HepG2 (cell line): Measurements from ENCODE around the gene HSDL1. TPM values are rescaled to one million over a fixed set of nuclear protein-coding genes. Genes with fewer than 3 reads are reported as not detected.

ENCODE experiments used
- ATAC-seq: fragments of 200-7000 bp; cut with Tn5 transposase; 3 replicates; pipeline ENCODE4 v1.9.1; 2020; ENCODE audit warnings: mild to moderate bottlenecking, moderate library complexity
- BruUV-seq: library from RNA; stranded (reverse); fragments of 400-500 nt; replicated peaks from 2 replicates; lab custom pipeline; 2021; lab: Mats Ljungman, UMichigan
- CTCF ChIA-PET: fragments of 300-600 bp; formaldehyde crosslinking; extraction: SDS; loops from one replicate; lab custom pipeline; 2021; ENCODE audit warnings: low total read pairs, inconsistent platforms, low intra/inter-chr PET ratio; lab: Yijun Ruan, JAX
- POLR2A ChIA-PET: fragments of 350-600 bp; sonication (Branson Sonifier 250); formaldehyde crosslinking; loops from one replicate; lab custom pipeline; 2020; ENCODE audit warnings: antibody characterized with exemption, inconsistent platforms; lab: Yijun Ruan, JAX
- DNase-seq: peaks from one replicate; pipeline ENCODE4 v3.0.0-alpha.2; 2015; ENCODE audit warnings: low spot score
- FAIRE-seq: peaks from 3 replicates; lab custom pipeline; 2011; peaks lifted over from hg19 to GRCh38; lab: Jason Lieb, UNC
- H2AFZ ChIP-seq: one replicate; pipeline ENCODE4 v1.6.1; 2011; ENCODE audit warnings: low read length, inconsistent platforms
- H3K27ac ChIP-seq: fragments of 300-600 bp; 3 replicates; pipeline ENCODE4 v1.8.0; 2011; ENCODE audit warnings: mixed run types, mild to moderate bottlenecking, mixed read lengths, low read length, inconsistent platforms; ENCODE audit not compliant: insufficient read depth; ENCODE audit errors: extremely low read length
- H3K27me3 ChIP-seq, 2 experiments: fragments of 200-600 bp in 1 of 2; 2 replicates in 1 of 2; 3 replicates in 1 of 2; pipeline versions ENCODE4 v1.6.0 to v1.8.0; 2011; ENCODE audit warnings: low read length in 2 of 2, mild to moderate bottlenecking in 2 of 2, moderate library complexity in 2 of 2, inconsistent platforms in 1 of 2; ENCODE audit not compliant: insufficient read depth in 2 of 2, control insufficient read depth in 1 of 2
- H3K36me3 ChIP-seq, 2 experiments: fragments of 200-600 bp in 1 of 2; replicated peaks in 1 of 2; 2 replicates in 1 of 2; 3 replicates in 1 of 2; pipeline versions ENCODE4 v1.5.1 to v1.8.0; 2011; ENCODE audit warnings: low read length in 2 of 2, inconsistent platforms in 1 of 2; ENCODE audit not compliant: insufficient read depth in 2 of 2, control insufficient read depth in 1 of 2
- H3K4me1 ChIP-seq: 2 replicates; pipeline ENCODE4 v1.5.1; 2012; ENCODE audit warnings: low read length, inconsistent platforms; ENCODE audit not compliant: insufficient read depth
- H3K4me2 ChIP-seq: 2 replicates; pipeline ENCODE4 v1.6.0; 2011; ENCODE audit warnings: low read depth, low read length, inconsistent platforms
- H3K4me3 ChIP-seq, 3 experiments: fragments of 200-600 bp in 1 of 3; sonication (generic), shearing (Covaris generic) in 1 of 3; replicated peaks in 1 of 3; 2 replicates each; pipeline ENCODE4 v1.5.1; 2011 to 2016; ENCODE audit warnings: low read length in 3 of 3, inconsistent platforms in 2 of 3, low read depth in 2 of 3, mild to moderate bottlenecking in 2 of 3, control low read depth in 1 of 3, mixed read lengths in 1 of 3; ENCODE audit not compliant: insufficient read depth in 1 of 3
- H3K79me2 ChIP-seq: one replicate; pipeline ENCODE4 v1.6.1; 2011; ENCODE audit warnings: low read length, inconsistent platforms; ENCODE audit not compliant: insufficient read depth
- H3K9ac ChIP-seq: 2 replicates; pipeline ENCODE4 v1.6.0; 2011; ENCODE audit warnings: mild to moderate bottlenecking, low read depth, low read length, inconsistent platforms; ENCODE audit not compliant: insufficient read depth
- H3K9me3 ChIP-seq: 2 replicates; pipeline ENCODE4 v1.5.1; 2012; ENCODE audit warnings: mild to moderate bottlenecking, low read length
- H4K20me1 ChIP-seq: 2 replicates; pipeline ENCODE4 v1.6.0; 2011; ENCODE audit warnings: inconsistent platforms, mild to moderate bottlenecking, low read length, moderate library complexity; ENCODE audit not compliant: insufficient read depth
- DNMT3B ChIP-seq: conservative IDR thresholded peaks from 2 replicates; pipeline ENCODE4 v1.6.1; 2016; ENCODE audit warnings: missing biosample characterization, control low read depth
- DR1 ChIP-seq: sonication (generic); formaldehyde crosslinking; IDR thresholded peaks from 2 replicates; pipeline ENCODE4 v1.8.0; 2021; ENCODE audit warnings: mild to moderate bottlenecking, missing genetic modification reagents, inconsistent platforms
- HNF4A ChIP-seq: sonication (generic); formaldehyde crosslinking; IDR thresholded peaks from 2 replicates; pipeline ENCODE4 v1.4.0; 2020; ENCODE audit warnings: missing genetic modification reagents
- KLF11 ChIP-seq: IDR thresholded peaks from 2 replicates; pipeline ENCODE4 v1.6.1; 2016; ENCODE audit warnings: missing compliant biosample characterization
- NR2F6 ChIP-seq, 2 experiments: IDR thresholded peaks; 2 replicates each; pipeline ENCODE4 v1.6.1; 2016; ENCODE audit warnings: antibody characterized with exemption in 1 of 2, mild to moderate bottlenecking in 1 of 2
- POGZ ChIP-seq: sonication (generic); formaldehyde crosslinking; IDR thresholded peaks from 2 replicates; pipeline ENCODE4 v1.4.0; 2020; ENCODE audit warnings: mild to moderate bottlenecking, missing genetic modification reagents
- RELA ChIP-seq: sonication (generic); formaldehyde crosslinking; IDR thresholded peaks from 2 replicates; pipeline ENCODE4 v1.4.0; 2020; ENCODE audit warnings: missing genetic modification reagents
- SIX4 ChIP-seq: sonication (generic); formaldehyde crosslinking; IDR thresholded peaks from 2 replicates; pipeline ENCODE4 v1.4.0; 2020; ENCODE audit warnings: missing genetic modification reagents
- U2AF1 ChIP-seq: fragments of 200-400 bp; formaldehyde crosslinking; optimal IDR thresholded peaks from 2 replicates; pipeline ENCODE3; 2017; ENCODE audit warnings: mild to moderate bottlenecking, low read depth, low read length
- ZFAT ChIP-seq: sonication (generic); formaldehyde crosslinking; conservative IDR thresholded peaks from 2 replicates; pipeline ENCODE4 v1.8.1; 2023; ENCODE audit warnings: missing genetic modification reagents, inconsistent platforms
- ZMYM2 ChIP-seq: sonication (generic); formaldehyde crosslinking; IDR thresholded peaks from 2 replicates; pipeline ENCODE4 v1.8.0; 2022; ENCODE audit warnings: mild to moderate bottlenecking, missing genetic modification reagents
- ZNF232 ChIP-seq: sonication (generic); formaldehyde crosslinking; IDR thresholded peaks from 2 replicates; pipeline ENCODE4 v1.4.0; 2020; ENCODE audit warnings: missing genetic modification reagents, borderline replicate concordance
- ZNF256 ChIP-seq: sonication (generic); formaldehyde crosslinking; conservative IDR thresholded peaks from 2 replicates; pipeline ENCODE4 v1.4.0; 2020; ENCODE audit warnings: missing genetic modification reagents
- ZNF841 ChIP-seq: sonication (generic); formaldehyde crosslinking; IDR thresholded peaks from 2 replicates; pipeline ENCODE4 v1.8.1; 2023; ENCODE audit warnings: missing genetic modification reagents, borderline replicate concordance
- ZNF883 ChIP-seq: sonication (generic); formaldehyde crosslinking; IDR thresholded peaks from 2 replicates; pipeline ENCODE4 v1.5.1; 2020; ENCODE audit warnings: mild to moderate bottlenecking, missing genetic modification reagents; ENCODE audit errors: not compliant biosample characterization
- WGBS: methylation state at CpG from one replicate; pipeline ENCODE4 v1.1.6; 2017; ENCODE audit warnings: low lambda C conversion rate; 5-methylcytosine and 5-hydroxymethylcytosine counted together
- in situ Hi-C: cut with HindIII; loops from 2 replicates; pipeline ENCODE4 v1.10.0; 2017; ENCODE audit warnings: low pct_unique_long_range_greater_than_20kb; ENCODE audit not compliant: extremely low pct_ligation_motif_present
- intact Hi-C: fragments of 100-400 bp; cut with micrococcal nuclease; formaldehyde crosslinking; loops from one replicate; pipeline ENCODE4 v1.10.0; 2022; ENCODE audit not compliant: unreplicated experiment
- polyA plus RNA-seq, 8 experiments: library from polyadenylated mRNA; depleted of rRNA in 3 of 8; stranded (reverse) in 7 of 8; unstranded in 1 of 8; fragments of >200 nt; fragmentation: Illumina TruSeq in 4 of 8; extraction: Trizol in 4 of 8; gene quantifications; 2 replicates each; pipeline versions ENCODE4 v1.2.1 to v1.2.3, GENCODE V29; 2011 to 2016; ENCODE audit warnings: low read depth in 4 of 8, missing spikeins in 1 of 8, mixed read lengths in 1 of 8; ENCODE audit not compliant: insufficient read depth in 1 of 8
- total RNA-seq, 5 experiments: library from RNA; depleted of rRNA; stranded (reverse); fragments of >200 nt; fragmentation: Illumina TruSeq; extraction: Trizol; gene quantifications; 2 replicates each; pipeline ENCODE4 v1.2.3, GENCODE V29; 2016; ENCODE audit warnings: low read depth in 1 of 5
- TF ChIP-seq, protein P1 (sequence below): sonication (generic); formaldehyde crosslinking; IDR thresholded peaks from 2 replicates; pipeline ENCODE4 v1.4.0; 2020; ENCODE audit warnings: missing genetic modification reagents
- TF ChIP-seq, protein P2 (sequence below): sonication (generic); formaldehyde crosslinking; IDR thresholded peaks from 2 replicates; pipeline ENCODE4 v1.5.0; 2020; ENCODE audit warnings: missing genetic modification reagents, mild to moderate bottlenecking, borderline replicate concordance

Gene HSDL1
- total and polyA plus RNA-seq, 2 of the 13 experiments (the other 11 are each of a cell fraction or from before 2014, with no cell fraction given): 49.2 to 49.7 TPM

DNA sequence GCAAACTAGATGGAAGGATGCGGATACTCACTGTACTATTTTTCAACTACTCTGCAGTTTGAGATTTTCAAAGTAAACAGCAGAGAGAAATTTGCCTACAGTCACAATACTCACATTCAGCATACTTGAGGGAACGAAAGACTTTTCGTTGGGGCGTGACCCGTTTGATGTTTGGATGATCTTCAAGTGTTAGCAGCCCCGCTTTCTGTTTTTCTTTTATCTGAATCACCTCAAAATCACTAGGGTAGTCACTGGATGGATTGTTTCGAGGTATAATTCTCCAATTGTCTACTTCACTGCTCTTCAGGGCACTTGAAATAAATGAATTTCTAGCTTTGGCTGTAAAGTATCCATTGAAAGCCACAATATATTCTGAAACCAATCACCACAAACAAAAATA, 46.0 kb downstream of the HSDL1 start:
- BruUV-seq: no TSS peak

DNA sequence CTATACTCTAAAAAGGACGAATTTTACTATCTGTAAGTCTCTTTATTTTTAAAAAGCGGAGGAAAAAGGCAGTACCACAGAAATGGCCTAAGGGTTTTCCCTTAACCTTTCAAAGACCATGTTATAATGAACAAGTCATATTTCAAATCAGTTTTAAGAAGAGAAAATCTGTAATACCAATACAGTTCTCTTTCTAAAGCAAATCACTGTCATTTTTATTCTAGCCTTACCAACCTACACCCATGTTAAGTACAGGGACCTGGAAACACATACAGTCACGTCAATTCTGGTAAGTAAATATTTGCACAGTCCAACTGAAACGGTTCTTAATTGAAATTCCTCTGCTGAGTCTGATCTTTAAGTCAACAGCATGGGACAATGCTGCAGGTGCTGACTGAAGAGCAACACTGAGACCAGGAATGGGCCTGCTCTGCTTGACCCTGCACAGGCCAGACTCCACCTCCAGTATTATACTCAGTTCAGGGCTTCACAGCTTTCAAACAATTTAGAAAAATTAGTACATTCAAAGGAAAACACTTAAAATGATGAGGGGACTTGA, 48.5 kb downstream of the HSDL1 start:
- CTCF ChIA-PET: interaction anchor here (0.9 kb wide), 1 partner anchor 45 kb away, joined by 3 read pairs; no protein-coding TSS in a partner anchor
- H4K20me1 ChIP-seq: peaks cover 20% of the 10 kb centered on the region
- no peaks in the 10 kb centered on the region for H3K79me2 ChIP-seq
- no peak overlapping the region for H3K27ac ChIP-seq
- peaks cover 22 to 75% of the 10 kb centered on the region in 2 experiments for H3K36me3 ChIP-seq
- ATAC-seq (peak; percentile 100), DNase-seq (peak; percentile 95), FAIRE-seq (peak; percentile 97)
- no peaks in the 10 kb centered on the region for H3K27me3 ChIP-seq
- intact Hi-C loops (loop anchor here (1.0 kb wide), 2 partner anchors 45 to 49 kb away; partner anchors contain the start of genes DNAAF1 and HSDL1), in situ Hi-C loops (no loop called here)
- no peak overlapping the region for H3K4me2 ChIP-seq
- H3K9ac ChIP-seq: no peak overlapping the region
- H3K4me3 ChIP-seq: no peak overlapping the region
- H2AFZ ChIP-seq: no peak overlapping the region
- POLR2A ChIA-PET: interaction anchor here (2.0 kb wide), 1 partner anchor 41 kb away, joined by 4 read pairs; no protein-coding TSS in a partner anchor
- H3K4me1 ChIP-seq: peaks cover 19% of the 10 kb centered on the region
- BruUV-seq: no TSS peak
- WGBS: 48% methylated on average over 4 of the region's 4 CpGs
- H3K9me3 ChIP-seq: no peaks in the 10 kb centered on the region
- TF ChIP-seq HNF4A (CRISPR knock-in tag) (peak; percentile 51; the same call in 1 of the 2 replicates), ZNF232 (CRISPR knock-in tag) (no peak), U2AF1 (no peak), ZMYM2 (CRISPR knock-in tag) (peak; percentile 46; the same call in 1 of the 2 replicates), ZNF841 (CRISPR knock-in tag) (no peak), NR2F6 (IDR thresholded peaks at IDR 0.05) (peak; percentile 73), NR2F6 (CRISPR knock-in tag; IDR thresholded peaks at IDR 0.05) (peak; percentile 84), KLF11 (peak; percentile 47; the same call in 1 of the 2 replicates), DNMT3B (CRISPR knock-in tag) (no peak), ZNF883 (CRISPR knock-in tag) (no peak)

More for the DNA sequence above, 46.0 kb downstream of the HSDL1 start:
- no peak for DNase-seq
- FAIRE-seq: no peak
- peaks cover 20% of the 10 kb centered on the region for H4K20me1 ChIP-seq
- H3K27ac ChIP-seq: no peak overlapping the region
- in situ Hi-C loops (no loop called here), intact Hi-C loops (no loop called here)
- no peaks in the 10 kb centered on the region for H3K27me3 ChIP-seq
- H2AFZ ChIP-seq: no peak overlapping the region
- POLR2A ChIA-PET: interaction anchor here (1.3 to 2.8 kb wide), 2 partner anchors 18 to 40 kb away, joined by 3 to 6 read pairs; partner anchors contain the start of gene MBTPS1
- H3K79me2 ChIP-seq: peaks cover 16% of the 10 kb centered on the region
- peaks cover 18 to 57% of the 10 kb centered on the region in 2 experiments for H3K36me3 ChIP-seq
- 96% methylated on average over 7 of the region's 7 CpGs for WGBS
- H3K9ac ChIP-seq: no peak overlapping the region
- no peaks in the 10 kb centered on the region for H3K9me3 ChIP-seq
- no peak overlapping the region for H3K4me3 ChIP-seq
- no peak for ATAC-seq
- H3K4me2 ChIP-seq: no peak overlapping the region
- peaks cover 25% of the 10 kb centered on the region for H3K4me1 ChIP-seq
- TF ChIP-seq ZFAT (CRISPR knock-in tag) (no peak), RELA (CRISPR knock-in tag) (no peak), ZNF256 (CRISPR knock-in tag) (no peak), POGZ (CRISPR knock-in tag) (no peak), SIX4 (CRISPR knock-in tag) (no peak), DR1 (CRISPR knock-in tag) (no peak)
- TF ChIP-seq, protein P1, sequence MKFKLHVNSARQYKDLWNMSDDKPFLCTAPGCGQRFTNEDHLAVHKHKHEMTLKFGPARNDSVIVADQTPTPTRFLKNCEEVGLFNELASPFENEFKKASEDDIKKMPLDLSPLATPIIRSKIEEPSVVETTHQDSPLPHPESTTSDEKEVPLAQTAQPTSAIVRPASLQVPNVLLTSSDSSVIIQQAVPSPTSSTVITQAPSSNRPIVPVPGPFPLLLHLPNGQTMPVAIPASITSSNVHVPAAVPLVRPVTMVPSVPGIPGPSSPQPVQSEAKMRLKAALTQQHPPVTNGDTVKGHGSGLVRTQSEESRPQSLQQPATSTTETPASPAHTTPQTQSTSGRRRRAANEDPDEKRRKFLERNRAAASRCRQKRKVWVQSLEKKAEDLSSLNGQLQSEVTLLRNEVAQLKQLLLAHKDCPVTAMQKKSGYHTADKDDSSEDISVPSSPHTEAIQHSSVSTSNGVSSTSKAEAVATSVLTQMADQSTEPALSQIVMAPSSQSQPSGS (CRISPR knock-in tag): no peak
- TF ChIP-seq, protein P2, sequence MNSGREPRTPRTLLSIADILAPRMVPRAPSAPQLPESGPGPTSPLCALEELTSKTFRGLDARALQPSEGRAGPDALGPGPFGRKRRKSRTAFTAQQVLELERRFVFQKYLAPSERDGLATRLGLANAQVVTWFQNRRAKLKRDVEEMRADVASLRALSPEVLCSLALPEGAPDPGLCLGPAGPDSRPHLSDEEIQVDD (CRISPR knock-in tag): no peak
- TF ChIP-seq, all 625 proteins: peak for 0
- CTCF ChIA-PET: no interaction called here
